ENCODE data around the gene B4GALNT4. TPM values are rescaled to one million over a fixed set of nuclear protein-coding genes. Genes with fewer than 3 reads are reported as not detected.

Gene B4GALNT4
- total and polyA plus RNA-seq, 12 donors: 0.09 to 1.7 (median 0.56) TPM; not detected in 3

DNA sequence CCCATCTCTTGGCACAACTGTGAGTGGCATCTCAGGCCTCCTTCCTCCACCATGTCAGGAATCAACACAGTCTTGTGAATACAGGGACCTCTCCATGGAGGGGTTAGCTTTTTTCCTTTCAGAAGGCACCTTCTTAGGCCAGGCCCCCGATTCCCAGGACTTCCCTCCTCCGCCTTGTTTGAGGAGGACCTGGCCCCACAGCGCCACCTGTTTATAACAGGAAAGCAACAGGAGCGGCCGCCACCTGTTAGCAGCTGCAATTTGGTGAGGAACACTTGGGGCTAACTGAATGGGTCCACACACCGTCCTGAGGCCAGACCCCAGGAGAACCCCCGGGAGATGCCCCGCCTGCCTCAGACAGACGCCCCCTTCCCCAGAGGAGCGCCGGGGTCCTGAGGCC lies 20.9 kb downstream of the B4GALNT4 start:
- ATAC-seq: no peak
- H3K27ac ChIP-seq: no peak overlapping the region
- H3K9me3 ChIP-seq: peaks cover 0 to 18% (median 8%) of the 10 kb centered on the region in 11 donors
- no peaks in the 10 kb centered on the region for H3K36me3 ChIP-seq
- no peak for DNase-seq
- H3K4me3 ChIP-seq: no peak overlapping the region
- peaks cover 0 to 35% (median 17%) of the 10 kb centered on the region in 7 donors for H3K27me3 ChIP-seq
- intact Hi-C loops (cut with DNase I): loop anchor here in 1 of 10 donors (10.0 kb wide), 1 partner anchor 125 kb away; no protein-coding TSS in a partner anchor
- 60 to 63% methylated on average over 8 of the region's 11 CpGs for WGBS, 2 donors
- TF ChIP-seq, protein P1, sequence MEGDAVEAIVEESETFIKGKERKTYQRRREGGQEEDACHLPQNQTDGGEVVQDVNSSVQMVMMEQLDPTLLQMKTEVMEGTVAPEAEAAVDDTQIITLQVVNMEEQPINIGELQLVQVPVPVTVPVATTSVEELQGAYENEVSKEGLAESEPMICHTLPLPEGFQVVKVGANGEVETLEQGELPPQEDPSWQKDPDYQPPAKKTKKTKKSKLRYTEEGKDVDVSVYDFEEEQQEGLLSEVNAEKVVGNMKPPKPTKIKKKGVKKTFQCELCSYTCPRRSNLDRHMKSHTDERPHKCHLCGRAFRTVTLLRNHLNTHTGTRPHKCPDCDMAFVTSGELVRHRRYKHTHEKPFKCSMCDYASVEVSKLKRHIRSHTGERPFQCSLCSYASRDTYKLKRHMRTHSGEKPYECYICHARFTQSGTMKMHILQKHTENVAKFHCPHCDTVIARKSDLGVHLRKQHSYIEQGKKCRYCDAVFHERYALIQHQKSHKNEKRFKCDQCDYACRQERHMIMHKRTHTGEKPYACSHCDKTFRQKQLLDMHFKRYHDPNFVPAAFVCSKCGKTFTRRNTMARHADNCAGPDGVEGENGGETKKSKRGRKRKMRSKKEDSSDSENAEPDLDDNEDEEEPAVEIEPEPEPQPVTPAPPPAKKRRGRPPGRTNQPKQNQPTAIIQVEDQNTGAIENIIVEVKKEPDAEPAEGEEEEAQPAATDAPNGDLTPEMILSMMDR (IDR thresholded peaks at IDR 0.05): no peak
- peaks cover 0 to 5% (median 0%) of the 10 kb centered on the region in 9 donors for H3K4me1 ChIP-seq

DNA sequence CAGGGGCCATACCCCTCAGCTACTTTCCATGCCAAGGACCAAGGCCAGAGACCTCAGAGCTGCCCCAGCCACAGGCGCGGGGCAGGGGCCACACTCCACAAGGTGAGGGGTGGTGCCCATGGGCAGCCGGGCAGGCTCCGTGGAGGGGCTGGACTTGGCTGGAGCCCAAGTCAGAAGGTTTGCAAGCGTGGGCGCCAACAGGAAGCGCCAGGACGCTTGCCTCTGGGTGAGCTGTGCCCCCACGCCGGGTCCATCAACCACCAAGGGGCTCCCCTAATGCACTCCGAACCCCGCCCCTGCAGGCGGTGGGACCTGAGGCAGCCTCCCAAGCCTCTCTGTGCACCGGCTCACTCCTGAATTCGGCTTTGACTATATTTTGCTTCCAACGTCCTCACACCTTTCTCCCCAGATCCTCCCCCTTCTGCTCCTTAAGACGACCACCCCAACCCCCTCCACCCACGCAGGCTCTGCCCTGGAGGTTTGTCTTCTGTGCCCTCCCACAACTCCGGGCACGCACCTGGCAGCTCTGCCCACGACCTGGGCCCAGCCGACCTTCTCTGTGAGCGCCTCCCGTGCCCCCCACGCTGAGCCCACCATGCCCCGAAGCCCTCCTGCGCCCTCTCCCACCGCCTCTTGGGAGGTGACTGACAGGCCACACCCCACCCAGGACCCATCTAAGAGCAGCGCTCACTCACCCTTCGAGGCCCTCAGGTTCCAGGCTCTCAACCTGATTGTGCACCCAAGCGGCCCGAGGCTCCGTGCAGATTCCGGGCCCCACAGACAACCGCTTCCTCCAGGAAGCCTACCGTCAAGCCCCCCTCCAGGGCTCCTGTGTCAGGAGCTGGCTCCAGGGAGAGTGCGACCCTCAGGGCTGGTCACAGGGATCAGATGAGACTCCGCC lies 22.1 kb downstream of the B4GALNT4 start:
- H3K4me3 ChIP-seq: no peak overlapping the region
- intact Hi-C loops (cut with DNase I): loop anchor here in 1 of 10 donors (10.0 kb wide), 1 partner anchor 123 kb away; no protein-coding TSS in a partner anchor
- 76 to 81% methylated on average over 37 to 38 of the region's 38 CpGs for WGBS, 2 donors
- no peak for ATAC-seq
- H3K27ac ChIP-seq: no peak overlapping the region
- peaks cover 0 to 44% (median 17%) of the 10 kb centered on the region in 7 donors for H3K27me3 ChIP-seq
- TF ChIP-seq, protein P1 (IDR thresholded peaks at IDR 0.05): no peak
- peaks cover 0 to 5% (median under 1%) of the 10 kb centered on the region in 9 donors for H3K4me1 ChIP-seq
- H3K9me3 ChIP-seq: peaks cover 0 to 12% (median 6%) of the 10 kb centered on the region in 11 donors
- no peaks in the 10 kb centered on the region for H3K36me3 ChIP-seq
- DNase-seq: no peak

DNA sequence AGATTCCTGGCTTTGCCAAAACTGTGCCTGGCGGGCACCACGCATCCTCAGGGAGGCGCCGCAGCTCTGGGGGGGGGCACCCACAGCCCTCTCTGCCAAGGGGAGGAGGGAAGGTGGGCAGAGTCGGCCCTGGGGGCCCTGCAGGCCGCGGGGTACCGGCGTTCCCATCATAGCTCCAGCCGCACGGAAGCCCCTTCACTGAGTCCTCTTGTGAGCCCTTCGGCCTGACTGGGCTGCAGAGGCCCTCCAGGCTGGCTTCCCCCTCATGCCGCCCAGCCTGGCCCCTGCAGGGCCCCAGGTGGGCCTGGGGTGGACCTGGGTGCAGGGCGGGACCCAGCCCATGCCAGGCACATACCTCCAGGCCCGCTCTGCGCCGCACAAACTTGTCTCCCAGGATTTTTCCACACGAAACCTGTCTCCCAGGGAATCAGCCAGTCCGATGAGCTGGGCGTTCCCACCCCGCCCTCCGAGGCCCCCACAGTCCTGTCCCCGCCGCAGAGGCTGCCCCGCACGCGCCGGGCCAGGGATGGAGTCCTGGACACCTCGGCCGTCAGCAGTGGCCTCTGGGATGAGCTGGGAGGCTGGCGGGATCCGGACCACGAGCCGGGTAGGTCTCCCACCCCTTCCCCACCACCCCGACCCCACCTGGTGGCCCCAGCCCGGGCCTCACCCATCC lies 22.9 kb downstream of the B4GALNT4 start:
- no peak for DNase-seq

More for the DNA sequence above, 22.9 kb downstream of the B4GALNT4 start:
- H3K4me3 ChIP-seq: no peak overlapping the region
- H3K9me3 ChIP-seq: peaks cover 0 to 3% (median 0%) of the 10 kb centered on the region in 11 donors
- WGBS, 2 donors: 92% methylated on average over 30 to 36 of the region's 36 CpGs
- H3K27ac ChIP-seq: no peak overlapping the region
- ATAC-seq: no peak
- TF ChIP-seq, protein P1 (IDR thresholded peaks at IDR 0.05): no peak
- H3K36me3 ChIP-seq: no peaks in the 10 kb centered on the region
- peaks cover 0 to 13% (median 7%) of the 10 kb centered on the region in 9 donors for H3K4me1 ChIP-seq
- H3K27me3 ChIP-seq: peaks cover 0 to 44% (median 17%) of the 10 kb centered on the region in 7 donors
- intact Hi-C loops (cut with DNase I): loop anchor here in 1 of 10 donors (10.0 kb wide), 1 partner anchor 123 kb away; no protein-coding TSS in a partner anchor

Data from heart right ventricle (tissue), 16 donors.